ENCODE results near the gene PPT1.

DNA sequence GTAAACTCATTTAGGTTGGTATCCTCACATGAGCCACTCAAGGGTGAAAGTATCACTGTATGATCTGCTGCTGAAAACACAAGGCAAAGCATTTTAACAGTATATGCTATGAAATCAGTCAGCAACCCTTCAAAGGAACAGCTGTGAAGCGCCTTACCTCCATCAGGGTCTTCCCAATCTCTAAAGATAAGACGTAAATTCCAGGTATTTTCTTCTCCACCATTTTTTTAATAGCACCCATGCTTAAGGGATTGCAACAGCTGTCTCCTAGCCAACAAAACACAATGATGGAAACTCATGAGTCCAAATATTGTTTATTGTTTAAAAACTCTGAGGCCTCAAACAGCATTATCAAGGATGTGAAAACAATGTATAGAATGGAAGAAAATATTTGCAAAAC lies 4.8 kb downstream of the PPT1 start:
- TF ChIP-seq POLR2A (IDR thresholded peaks at IDR 0.05) (no peak), POLR2AphosphoS5 (IDR thresholded peaks at IDR 0.05) (no peak), EP300 (IDR thresholded peaks at IDR 0.05) (no peak)
- TF ChIP-seq, protein P1, sequence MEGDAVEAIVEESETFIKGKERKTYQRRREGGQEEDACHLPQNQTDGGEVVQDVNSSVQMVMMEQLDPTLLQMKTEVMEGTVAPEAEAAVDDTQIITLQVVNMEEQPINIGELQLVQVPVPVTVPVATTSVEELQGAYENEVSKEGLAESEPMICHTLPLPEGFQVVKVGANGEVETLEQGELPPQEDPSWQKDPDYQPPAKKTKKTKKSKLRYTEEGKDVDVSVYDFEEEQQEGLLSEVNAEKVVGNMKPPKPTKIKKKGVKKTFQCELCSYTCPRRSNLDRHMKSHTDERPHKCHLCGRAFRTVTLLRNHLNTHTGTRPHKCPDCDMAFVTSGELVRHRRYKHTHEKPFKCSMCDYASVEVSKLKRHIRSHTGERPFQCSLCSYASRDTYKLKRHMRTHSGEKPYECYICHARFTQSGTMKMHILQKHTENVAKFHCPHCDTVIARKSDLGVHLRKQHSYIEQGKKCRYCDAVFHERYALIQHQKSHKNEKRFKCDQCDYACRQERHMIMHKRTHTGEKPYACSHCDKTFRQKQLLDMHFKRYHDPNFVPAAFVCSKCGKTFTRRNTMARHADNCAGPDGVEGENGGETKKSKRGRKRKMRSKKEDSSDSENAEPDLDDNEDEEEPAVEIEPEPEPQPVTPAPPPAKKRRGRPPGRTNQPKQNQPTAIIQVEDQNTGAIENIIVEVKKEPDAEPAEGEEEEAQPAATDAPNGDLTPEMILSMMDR (IDR thresholded peaks at IDR 0.05): no peak

All from gastroesophageal sphincter (tissue), 3 donors.